ENCODE measurements around the gene WWOX. TPM values are rescaled to one million over a fixed set of nuclear protein-coding genes. Genes with fewer than 3 reads are reported as not detected.

The WWOX gene
- total RNA-seq, 2 donors from 2014 or later: 33.8 to 82.5 TPM

GRCh38 chr16:78520470-78520869 is 421.0 kb downstream of the WWOX start:
- no peak for TF ChIP-seq CTCF (IDR thresholded peaks at IDR 0.05)
- DNase-seq (ENCODE audit: low spot score) (no peak), ATAC-seq (ENCODE audit: insufficient number of reproducible peaks, low FRiP score, low read depth) (no peak)
- H3K27ac ChIP-seq: no peak overlapping the region
- H3K4me3 ChIP-seq: no peak overlapping the region
- no peaks in the 10 kb centered on the region for H3K4me1 ChIP-seq (ENCODE audit: control insufficient read depth in 1 of 2, low read depth in 2 of 2)
- no peaks in the 10 kb centered on the region for H3K9me3 ChIP-seq
- no peaks in the 10 kb centered on the region for H3K27me3 ChIP-seq (replicated peaks; ENCODE audit: insufficient read depth)
- no peaks in the 10 kb centered on the region for H3K36me3 ChIP-seq

GRCh38 chr16:78522327-78522726 is 422.9 kb downstream of the WWOX start:
- Histone ChIP-seq H3K9me3 (no peaks in the 10 kb centered on the region), H3K4me3 (no peak overlapping the region), H3K36me3 (no peaks in the 10 kb centered on the region), H3K4me1 (ENCODE audit: control insufficient read depth in 1 of 2, low read depth in 2 of 2) (no peaks in the 10 kb centered on the region), H3K27ac (no peak overlapping the region), H3K27me3 (replicated peaks; ENCODE audit: insufficient read depth) (no peaks in the 10 kb centered on the region)
- DNase-seq (ENCODE audit: low spot score): no peak
- no peak for ATAC-seq (ENCODE audit: insufficient number of reproducible peaks, low FRiP score, low read depth)
- TF ChIP-seq CTCF (IDR thresholded peaks at IDR 0.05): no peak

GRCh38 chr16:78523212-78523985 is 423.9 kb downstream of the WWOX start:
- no peak for DNase-seq (ENCODE audit: low spot score)
- no peak overlapping the region for H3K27ac ChIP-seq
- H3K4me3 ChIP-seq: no peak overlapping the region
- TF ChIP-seq CTCF (IDR thresholded peaks at IDR 0.05): no peak
- H3K36me3 ChIP-seq: no peaks in the 10 kb centered on the region
- no peaks in the 10 kb centered on the region for H3K9me3 ChIP-seq
- no peak for ATAC-seq (ENCODE audit: insufficient number of reproducible peaks, low FRiP score, low read depth)
- no peaks in the 10 kb centered on the region for H3K27me3 ChIP-seq (replicated peaks; ENCODE audit: insufficient read depth)
- H3K4me1 ChIP-seq (ENCODE audit: control insufficient read depth in 1 of 2, low read depth in 2 of 2): no peaks in the 10 kb centered on the region

GRCh38 chr16:78524066-78524595 is 424.7 kb downstream of the WWOX start:
- ATAC-seq (ENCODE audit: insufficient number of reproducible peaks, low FRiP score, low read depth) (no peak), DNase-seq (ENCODE audit: low spot score) (no peak)
- H3K4me3 ChIP-seq: no peak overlapping the region
- no peak overlapping the region for H3K27ac ChIP-seq
- no peaks in the 10 kb centered on the region for H3K9me3 ChIP-seq
- TF ChIP-seq CTCF (IDR thresholded peaks at IDR 0.05): no peak
- H3K36me3 ChIP-seq: no peaks in the 10 kb centered on the region
- H3K4me1 ChIP-seq (ENCODE audit: control insufficient read depth in 1 of 2, low read depth in 2 of 2): no peaks in the 10 kb centered on the region
- H3K27me3 ChIP-seq (replicated peaks; ENCODE audit: insufficient read depth): no peaks in the 10 kb centered on the region

GRCh38 chr16:78528265-78528664 is 428.8 kb downstream of the WWOX start:
- H3K27ac ChIP-seq: no peak overlapping the region
- no peaks in the 10 kb centered on the region for H3K4me1 ChIP-seq (ENCODE audit: control insufficient read depth in 1 of 2, low read depth in 2 of 2)
- H3K36me3 ChIP-seq: no peaks in the 10 kb centered on the region
- no peaks in the 10 kb centered on the region for H3K9me3 ChIP-seq
- no peak for DNase-seq (ENCODE audit: low spot score)
- no peak for ATAC-seq (ENCODE audit: insufficient number of reproducible peaks, low FRiP score, low read depth)
- TF ChIP-seq CTCF (IDR thresholded peaks at IDR 0.05): no peak
- no peak overlapping the region for H3K4me3 ChIP-seq
- no peaks in the 10 kb centered on the region for H3K27me3 ChIP-seq (replicated peaks; ENCODE audit: insufficient read depth)
